ENCODE results near the gene MROH2B. TPM values are rescaled to one million over a fixed set of nuclear protein-coding genes. Genes with fewer than 3 reads are reported as not detected.

The MROH2B gene
- total and polyA plus RNA-seq, 2 donors (not counting 1 experiment from before 2014, with no cell fraction given): not detected

DNA sequence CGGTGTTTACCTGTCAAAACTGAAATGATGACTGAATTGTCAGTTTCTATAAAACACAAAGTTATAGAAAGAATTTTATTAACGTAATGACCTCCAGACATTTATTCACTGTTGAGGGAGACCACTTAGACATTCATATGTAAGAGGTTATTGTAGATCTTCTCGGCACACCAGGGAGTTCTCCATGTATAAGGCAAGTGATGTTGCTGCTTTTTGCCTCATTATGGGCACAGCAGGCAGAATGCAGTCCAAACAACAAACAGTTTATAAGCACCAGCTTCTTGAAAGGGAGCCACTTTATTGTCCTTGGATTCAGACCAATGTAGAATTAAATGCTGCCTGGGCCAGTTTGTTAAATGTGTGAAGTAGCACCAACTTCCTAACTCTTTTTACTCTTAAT lies 95.1 kb downstream of the MROH2B start:
- ChIA-PET POLR2A (no interaction called here), CTCF (no interaction called here)
- ATAC-seq (ENCODE audit: low read depth) (no peak), DNase-seq (no peak)
- no peaks in the 10 kb centered on the region for H3K27me3 ChIP-seq (replicated peaks in 1 of 4; ENCODE audit: control extremely low read depth in 1 of 4, control insufficient read depth in 3 of 4, insufficient read depth in 4 of 4, low read length in 3 of 4)
- TF ChIP-seq EZH2 (IDR thresholded peaks at IDR 0.05; ENCODE audit: borderline replicate concordance, insufficient read depth, low read depth, low read length, poor library complexity, severe bottlenecking): no peak
- TF ChIP-seq, protein P1, sequence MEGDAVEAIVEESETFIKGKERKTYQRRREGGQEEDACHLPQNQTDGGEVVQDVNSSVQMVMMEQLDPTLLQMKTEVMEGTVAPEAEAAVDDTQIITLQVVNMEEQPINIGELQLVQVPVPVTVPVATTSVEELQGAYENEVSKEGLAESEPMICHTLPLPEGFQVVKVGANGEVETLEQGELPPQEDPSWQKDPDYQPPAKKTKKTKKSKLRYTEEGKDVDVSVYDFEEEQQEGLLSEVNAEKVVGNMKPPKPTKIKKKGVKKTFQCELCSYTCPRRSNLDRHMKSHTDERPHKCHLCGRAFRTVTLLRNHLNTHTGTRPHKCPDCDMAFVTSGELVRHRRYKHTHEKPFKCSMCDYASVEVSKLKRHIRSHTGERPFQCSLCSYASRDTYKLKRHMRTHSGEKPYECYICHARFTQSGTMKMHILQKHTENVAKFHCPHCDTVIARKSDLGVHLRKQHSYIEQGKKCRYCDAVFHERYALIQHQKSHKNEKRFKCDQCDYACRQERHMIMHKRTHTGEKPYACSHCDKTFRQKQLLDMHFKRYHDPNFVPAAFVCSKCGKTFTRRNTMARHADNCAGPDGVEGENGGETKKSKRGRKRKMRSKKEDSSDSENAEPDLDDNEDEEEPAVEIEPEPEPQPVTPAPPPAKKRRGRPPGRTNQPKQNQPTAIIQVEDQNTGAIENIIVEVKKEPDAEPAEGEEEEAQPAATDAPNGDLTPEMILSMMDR (IDR thresholded peaks at IDR 0.05): no peak
- no peaks in the 10 kb centered on the region for H3K9me3 Mint-ChIP-seq (ENCODE audit: insufficient read depth)
- no CpG with 5 or more reads among the region's 3 CpGs for WGBS (ENCODE audit: insufficient coverage)
- no peak overlapping the region for H2AFZ ChIP-seq (ENCODE audit: insufficient read depth, low read depth, low read length, poor library complexity, severe bottlenecking)
- H3K4me1 Mint-ChIP-seq: no peaks in the 10 kb centered on the region
- H3K4me3 ChIP-seq (ENCODE audit: control extremely low read depth in 1 of 5, extremely low read depth in 1 of 5, insufficient read depth in 1 of 5, low read depth in 2 of 5, low read length in 4 of 5): no peak overlapping the region
- no peak overlapping the region for H3K4me3 Mint-ChIP-seq
- H3K9me3 ChIP-seq (ENCODE audit: control extremely low read depth in 1 of 3, control insufficient read depth in 2 of 3, insufficient read depth in 1 of 3, low read length in 2 of 3): peaks cover 0 to 5% (median 0%) of the 10 kb centered on the region in 3 donors
- no peak overlapping the region for H3K27ac ChIP-seq (ENCODE audit: low read length in 2 of 2)
- peaks cover 3% of the 10 kb centered on the region for H3K27me3 Mint-ChIP-seq
- H3K9ac ChIP-seq (ENCODE audit: low read length): no peak overlapping the region
- no peaks in the 10 kb centered on the region for H3K36me3 ChIP-seq (replicated peaks in 1 of 2; ENCODE audit: control extremely low read depth in 1 of 2, control insufficient read depth in 1 of 2, extremely low read depth in 1 of 2, insufficient read depth in 2 of 2, low read length in 1 of 2)
- H3K79me2 ChIP-seq (ENCODE audit: control insufficient read depth, insufficient read depth, low read length): no peaks in the 10 kb centered on the region
- H4K20me1 ChIP-seq (ENCODE audit: control insufficient read depth, insufficient read depth, low read length, poor library complexity, severe bottlenecking): no peaks in the 10 kb centered on the region
- no peak overlapping the region for H3K27ac Mint-ChIP-seq
- intact Hi-C loops (cut with micrococcal nuclease): no loop called here
- H3K4me1 ChIP-seq (ENCODE audit: control insufficient read depth in 2 of 2, insufficient read depth in 2 of 2, low read length in 2 of 2): no peaks in the 10 kb centered on the region
- H3K4me2 ChIP-seq (replicated peaks; ENCODE audit: low read depth, low read length, poor library complexity, severe bottlenecking): no peak overlapping the region

DNA sequence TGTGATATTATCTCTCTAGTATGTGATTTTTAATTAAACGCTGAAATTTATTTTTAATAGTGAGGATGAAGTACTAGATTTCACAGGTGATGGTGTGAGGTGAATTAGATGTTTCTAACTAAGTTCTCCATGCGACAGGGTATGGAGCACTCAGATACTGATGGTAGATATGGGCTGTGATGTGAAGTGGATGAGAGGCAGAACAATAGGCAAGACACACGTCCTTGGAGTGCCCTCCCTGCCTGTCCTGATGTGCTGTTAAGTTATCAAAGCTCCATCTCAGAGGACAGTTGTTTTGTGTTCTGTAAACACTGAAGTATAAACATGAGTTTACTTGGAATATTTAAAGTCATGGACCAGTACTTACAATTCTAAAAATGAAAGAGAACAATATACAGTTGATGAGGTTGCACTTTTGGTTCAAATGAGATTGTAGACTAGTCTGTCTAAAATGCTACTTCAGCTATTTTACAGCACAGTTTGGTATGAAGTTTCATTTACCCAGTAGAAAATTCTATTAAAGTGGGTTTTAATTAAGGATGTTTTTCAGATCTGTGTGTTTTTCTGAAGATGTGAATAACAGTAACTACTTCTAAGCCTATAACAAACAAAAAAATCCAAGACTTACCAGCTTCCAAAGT lies 97.7 kb downstream of the MROH2B start:
- Histone ChIP-seq H3K79me2 (ENCODE audit: control insufficient read depth, insufficient read depth, low read length) (no peaks in the 10 kb centered on the region), H3K9me3 (ENCODE audit: control extremely low read depth in 1 of 3, control insufficient read depth in 2 of 3, insufficient read depth in 1 of 3, low read length in 2 of 3) (peaks cover 0 to 5% (median 0%) of the 10 kb centered on the region in 3 donors), H3K36me3 (replicated peaks in 1 of 2; ENCODE audit: control extremely low read depth in 1 of 2, control insufficient read depth in 1 of 2, extremely low read depth in 1 of 2, insufficient read depth in 2 of 2, low read length in 1 of 2) (no peaks in the 10 kb centered on the region), H3K27me3 (replicated peaks in 1 of 4; ENCODE audit: control extremely low read depth in 1 of 4, control insufficient read depth in 3 of 4, insufficient read depth in 4 of 4, low read length in 3 of 4) (no peaks in the 10 kb centered on the region), H3K4me1 (ENCODE audit: control insufficient read depth in 2 of 2, insufficient read depth in 2 of 2, low read length in 2 of 2) (no peaks in the 10 kb centered on the region), H3K9ac (ENCODE audit: low read length) (no peak overlapping the region), H3K4me3 (ENCODE audit: control extremely low read depth in 1 of 5, extremely low read depth in 1 of 5, insufficient read depth in 1 of 5, low read depth in 2 of 5, low read length in 4 of 5) (no peak overlapping the region), H3K4me2 (replicated peaks; ENCODE audit: low read depth, low read length, poor library complexity, severe bottlenecking) (no peak overlapping the region), H3K27ac (ENCODE audit: low read length in 2 of 2) (no peak overlapping the region), H4K20me1 (ENCODE audit: control insufficient read depth, insufficient read depth, low read length, poor library complexity, severe bottlenecking) (no peaks in the 10 kb centered on the region), H2AFZ (ENCODE audit: insufficient read depth, low read depth, low read length, poor library complexity, severe bottlenecking) (no peak overlapping the region)
- intact Hi-C loops (cut with micrococcal nuclease): no loop called here
- ChIA-PET POLR2A (no interaction called here), CTCF (no interaction called here)
- TF ChIP-seq EZH2 (IDR thresholded peaks at IDR 0.05; ENCODE audit: borderline replicate concordance, insufficient read depth, low read depth, low read length, poor library complexity, severe bottlenecking): no peak
- TF ChIP-seq, protein P1 (IDR thresholded peaks at IDR 0.05): no peak
- WGBS (ENCODE audit: insufficient coverage): 93% methylated on average over 1 of the region's 3 CpGs
- DNase-seq (no peak), ATAC-seq (ENCODE audit: low read depth) (no peak)
- no peaks in the 10 kb centered on the region for H3K9me3 Mint-ChIP-seq (ENCODE audit: insufficient read depth)
- H3K27ac Mint-ChIP-seq: no peak overlapping the region
- H3K27me3 Mint-ChIP-seq: peaks cover 4% of the 10 kb centered on the region
- no peaks in the 10 kb centered on the region for H3K4me1 Mint-ChIP-seq
- no peak overlapping the region for H3K4me3 Mint-ChIP-seq
